Activated CD4-positive, alpha-beta T cell treated with anti-CD3 and anti-CD28 coated beads for 48 hours (primary cell): Measurements from ENCODE around the gene LMF1.

ENCODE experiments used
- DNase-seq: peaks from one replicate; pipeline ENCODE4 v3.0.0-alpha.2; 2020

The LMF1 gene

GRCh38 chr16:924063-924462, 46.7 kb downstream of the LMF1 start:
- DNase-seq: no peak

GRCh38 chr16:923184-923583, 47.6 kb downstream of the LMF1 start:
- DNase-seq: no peak

GRCh38 chr16:922051-922450, 48.7 kb downstream of the LMF1 start:
- no peak for DNase-seq

- no peak for DNase-seq
Measured at GRCh38 chr16:921321-921905, 49.4 kb downstream of the LMF1 start.

GRCh38 chr16:920717-921116, 50.1 kb downstream of the LMF1 start:
- DNase-seq: no peak

GRCh38 chr16:920051-920681, 50.6 kb downstream of the LMF1 start:
- no peak for DNase-seq

- no peak for DNase-seq
Measured at GRCh38 chr16:919658-920050, 51.1 kb downstream of the LMF1 start.

GRCh38 chr16:918741-919657, 51.8 kb downstream of the LMF1 start:
- no peak for DNase-seq

- no peak for DNase-seq
Measured at GRCh38 chr16:918068-918467, 52.7 kb downstream of the LMF1 start.

- DNase-seq: no peak
Measured at GRCh38 chr16:917591-918061, 53.2 kb downstream of the LMF1 start.

- DNase-seq: no peak
Measured at GRCh38 chr16:916035-916799, 54.6 kb downstream of the LMF1 start.

GRCh38 chr16:915546-915945, 55.2 kb downstream of the LMF1 start:
- DNase-seq: no peak

GRCh38 chr16:914440-914839, 56.3 kb downstream of the LMF1 start:
- DNase-seq: no peak

- no peak for DNase-seq
Measured at GRCh38 chr16:913817-914439, 56.9 kb downstream of the LMF1 start.

- no peak for DNase-seq
Measured at GRCh38 chr16:912684-913613, 57.8 kb downstream of the LMF1 start.

GRCh38 chr16:912322-912683, 58.5 kb downstream of the LMF1 start:
- no peak for DNase-seq

GRCh38 chr16:911604-912321, 59.0 kb downstream of the LMF1 start:
- DNase-seq: no peak

- no peak for DNase-seq
Measured at GRCh38 chr16:911101-911500, 59.7 kb downstream of the LMF1 start.

- no peak for DNase-seq
Measured at GRCh38 chr16:910181-910580, 60.6 kb downstream of the LMF1 start.

- no peak for DNase-seq
Measured at GRCh38 chr16:909281-910000, 61.3 kb downstream of the LMF1 start.
